ENCODE data around the gene SLC17A5. TPM values are rescaled to one million over a fixed set of nuclear protein-coding genes. Genes with fewer than 3 reads are reported as not detected.
"Not testable (repeated sequence)": the region's sequence is repeated elsewhere in the genome, so short reads cannot be mapped to it uniquely, and the experiment has no call there.

Gene SLC17A5
- total and polyA plus RNA-seq, 2 donors = 4.7 to 5.4 TPM

DNA sequence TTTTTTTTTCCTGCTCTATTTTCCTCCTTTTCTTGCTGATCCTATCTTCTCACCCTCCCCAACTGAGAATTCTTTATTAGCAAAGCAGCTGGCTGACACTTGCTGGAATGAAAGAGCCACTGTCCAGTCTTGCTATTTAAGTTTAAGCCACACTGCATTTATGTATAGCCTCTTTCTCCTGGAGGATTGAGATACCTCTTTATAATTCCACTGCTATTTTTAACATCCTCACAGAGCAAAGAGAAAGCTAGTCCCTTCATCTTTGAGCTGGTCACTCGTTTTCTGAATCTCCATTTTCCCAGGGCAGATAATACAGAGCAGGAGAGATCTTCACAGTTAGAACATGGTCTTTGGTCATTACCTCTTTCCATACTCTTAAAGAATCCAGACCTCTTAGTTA is 97.0 kb downstream of the SLC17A5 start:
- no peak for DNase-seq (ENCODE audit: low read depth in 6 of 9, low spot score in 9 of 9)
- Histone ChIP-seq H3K4me1 (ENCODE audit: control insufficient read depth in 2 of 2, insufficient read depth in 2 of 2, low read length in 2 of 2) (no peaks in the 10 kb centered on the region), H3K27ac (ENCODE audit: low read depth in 1 of 2, low read length in 1 of 2) (no peak overlapping the region), H3K27me3 (ENCODE audit: control insufficient read depth in 2 of 2, insufficient read depth in 1 of 2, low read length in 1 of 2) (no peaks in the 10 kb centered on the region), H3K4me3 (ENCODE audit: low read length in 2 of 2) (no peak overlapping the region), H3K36me3 (ENCODE audit: control insufficient read depth in 2 of 2, insufficient read depth in 2 of 2, low read length in 1 of 2) (no peaks in the 10 kb centered on the region), H3K9me3 (ENCODE audit: control insufficient read depth in 2 of 2, insufficient read depth in 1 of 2, low read length in 1 of 2) (no peaks in the 10 kb centered on the region)
- WGBS = 87% methylated on average over 1 of the region's 1 CpG

DNA sequence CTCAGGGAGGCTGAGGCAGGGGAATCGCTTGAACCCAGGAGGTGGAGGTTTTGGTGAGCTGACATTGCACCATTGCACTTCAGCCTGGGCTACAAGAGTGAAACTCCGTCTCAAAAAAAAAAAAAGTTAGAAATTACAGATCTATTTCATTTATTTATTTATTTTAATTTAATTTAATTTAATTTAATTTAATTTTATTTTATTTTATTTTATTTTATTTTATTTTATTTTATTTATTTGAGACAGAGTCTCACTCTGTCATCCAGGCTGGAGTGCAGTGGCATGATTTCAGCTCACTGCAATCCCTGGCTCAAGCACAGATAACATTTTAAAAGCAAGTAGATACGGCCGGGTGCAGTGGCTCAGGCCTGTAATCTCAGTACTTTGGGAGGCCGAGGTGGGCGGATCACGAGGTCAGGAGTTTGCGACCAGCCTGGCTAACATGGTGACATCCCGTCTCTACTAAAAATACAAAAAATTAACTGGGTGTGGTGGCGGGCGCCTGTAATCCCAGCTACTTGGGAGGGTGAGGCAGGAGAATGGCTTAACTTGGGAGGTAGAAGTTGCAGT is 98.3 kb downstream of the SLC17A5 start:
- H3K4me1 ChIP-seq (ENCODE audit: control insufficient read depth in 2 of 2, insufficient read depth in 2 of 2, low read length in 2 of 2); H3K4me3 ChIP-seq (ENCODE audit: low read length in 2 of 2); H3K27ac ChIP-seq (ENCODE audit: low read depth in 1 of 2, low read length in 1 of 2); DNase-seq (ENCODE audit: low read depth in 6 of 9, low spot score in 9 of 9); H3K9me3 ChIP-seq (ENCODE audit: control insufficient read depth in 2 of 2, insufficient read depth in 1 of 2, low read length in 1 of 2); H3K27me3 ChIP-seq (ENCODE audit: control insufficient read depth in 2 of 2, insufficient read depth in 1 of 2, low read length in 1 of 2); H3K36me3 ChIP-seq (ENCODE audit: control insufficient read depth in 2 of 2, insufficient read depth in 2 of 2, low read length in 1 of 2): not testable (repeated sequence)
- WGBS = over 99% methylated on average over 11 of the region's 11 CpGs

GRCh38 chr6:73551115-73551514 is 102.7 kb downstream of the SLC17A5 start:
- H3K27ac ChIP-seq (ENCODE audit: low read depth in 1 of 2, low read length in 1 of 2); H3K9me3 ChIP-seq (ENCODE audit: control insufficient read depth in 2 of 2, insufficient read depth in 1 of 2, low read length in 1 of 2); H3K36me3 ChIP-seq (ENCODE audit: control insufficient read depth in 2 of 2, insufficient read depth in 2 of 2, low read length in 1 of 2); H3K27me3 ChIP-seq (ENCODE audit: control insufficient read depth in 2 of 2, insufficient read depth in 1 of 2, low read length in 1 of 2); DNase-seq (ENCODE audit: low read depth in 6 of 9, low spot score in 9 of 9); H3K4me1 ChIP-seq (ENCODE audit: control insufficient read depth in 2 of 2, insufficient read depth in 2 of 2, low read length in 2 of 2); H3K4me3 ChIP-seq (ENCODE audit: low read length in 2 of 2): not testable (repeated sequence)
- 96% methylated on average over 4 of the region's 4 CpGs for WGBS

GRCh38 chr6:73548458-73549446 is 105.0 kb downstream of the SLC17A5 start:
- Histone ChIP-seq H3K9me3 (ENCODE audit: control insufficient read depth in 2 of 2, insufficient read depth in 1 of 2, low read length in 1 of 2) (no peaks in the 10 kb centered on the region), H3K4me1 (ENCODE audit: control insufficient read depth in 2 of 2, insufficient read depth in 2 of 2, low read length in 2 of 2) (no peaks in the 10 kb centered on the region), H3K27ac (ENCODE audit: low read depth in 1 of 2, low read length in 1 of 2) (no peak overlapping the region), H3K27me3 (ENCODE audit: control insufficient read depth in 2 of 2, insufficient read depth in 1 of 2, low read length in 1 of 2) (no peaks in the 10 kb centered on the region), H3K4me3 (ENCODE audit: low read length in 2 of 2) (no peak overlapping the region), H3K36me3 (ENCODE audit: control insufficient read depth in 2 of 2, insufficient read depth in 2 of 2, low read length in 1 of 2) (no peaks in the 10 kb centered on the region)
- WGBS = 96% methylated on average over 12 of the region's 12 CpGs
- no peak for DNase-seq (ENCODE audit: low read depth in 6 of 9, low spot score in 9 of 9)

DNA sequence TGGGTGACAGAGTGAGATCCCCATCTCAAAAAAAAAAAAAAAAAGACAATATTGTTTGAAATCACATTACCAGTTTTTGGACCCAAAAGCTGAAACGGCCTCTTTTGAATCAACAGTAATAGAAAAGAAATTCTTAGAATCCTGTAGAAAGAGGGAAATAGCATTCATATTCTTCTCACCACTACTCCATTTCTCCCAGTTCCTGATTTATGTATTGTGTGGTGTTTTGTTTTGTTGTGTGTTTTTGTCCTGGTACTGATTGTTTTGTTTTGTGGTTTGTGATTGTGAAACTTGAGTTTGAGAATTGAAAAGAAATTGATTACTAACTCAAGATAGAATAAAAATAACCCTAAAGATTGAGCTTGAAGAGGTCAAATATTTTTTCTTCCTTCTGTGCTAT is 106.8 kb downstream of the SLC17A5 start:
- Histone ChIP-seq H3K9me3 (ENCODE audit: control insufficient read depth in 2 of 2, insufficient read depth in 1 of 2, low read length in 1 of 2) (no peaks in the 10 kb centered on the region), H3K4me3 (ENCODE audit: low read length in 2 of 2) (no peak overlapping the region), H3K36me3 (ENCODE audit: control insufficient read depth in 2 of 2, insufficient read depth in 2 of 2, low read length in 1 of 2) (no peaks in the 10 kb centered on the region), H3K27ac (ENCODE audit: low read depth in 1 of 2, low read length in 1 of 2) (no peak overlapping the region), H3K27me3 (ENCODE audit: control insufficient read depth in 2 of 2, insufficient read depth in 1 of 2, low read length in 1 of 2) (no peaks in the 10 kb centered on the region), H3K4me1 (ENCODE audit: control insufficient read depth in 2 of 2, insufficient read depth in 2 of 2, low read length in 2 of 2) (no peaks in the 10 kb centered on the region)
- DNase-seq (ENCODE audit: low read depth in 6 of 9, low spot score in 9 of 9) = no peak
- 98% methylated on average over 1 of the region's 1 CpG for WGBS

Other genes starting within 250 kb of the SLC17A5 start
- 6.1 TPM for gene CGAS, start 201.7 kb downstream of the SLC17A5 start, total RNA-seq
- gene CGAS, start 201.7 kb downstream of the SLC17A5 start, polyA plus RNA-seq = 4.7 TPM
- gene MTO1, start 192.3 kb downstream of the SLC17A5 start, total RNA-seq = 25.1 TPM
- 27.2 TPM for gene MTO1, start 192.3 kb downstream of the SLC17A5 start, polyA plus RNA-seq
- 18,464 TPM for gene EEF1A1, start 133.0 kb downstream of the SLC17A5 start, total RNA-seq
- gene EEF1A1, start 133.0 kb downstream of the SLC17A5 start, polyA plus RNA-seq = 12,119 TPM
- 5.0 TPM for gene CD109, start 42.2 kb upstream of the SLC17A5 start, total RNA-seq
- 1.5 TPM for gene CD109, start 42.2 kb upstream of the SLC17A5 start, polyA plus RNA-seq